KMS-11 (cell line): ENCODE measurements around the gene GIPC3.

Source experiments
- H2AFZ ChIP-seq: fragments of 200-600 bp; sonication (generic); 2 replicates; pipeline ENCODE4 v1.6.1; 2016; ENCODE audit warnings: antibody characterized with exemption, mixed run types, low read depth
- H3K27ac ChIP-seq: fragments of 200-600 bp; sonication (generic); 2 replicates; pipeline ENCODE4 v1.6.1; 2016; ENCODE audit warnings: mild to moderate bottlenecking, mixed run types
- H3K27me3 ChIP-seq: fragments of 200-600 bp; sonication (generic); 2 replicates; pipeline ENCODE4 v1.6.1; 2017; ENCODE audit warnings: mild to moderate bottlenecking, low read depth, mixed run types, moderate library complexity; ENCODE audit not compliant: insufficient read depth
- H3K36me3 ChIP-seq: fragments of 200-600 bp; sonication (generic); 2 replicates; pipeline ENCODE4 v1.6.1; 2017; ENCODE audit warnings: mild to moderate bottlenecking, mixed run types; ENCODE audit not compliant: insufficient read depth
- H3K4me1 ChIP-seq: fragments of 200-600 bp; sonication (generic); 2 replicates; pipeline ENCODE4 v1.6.1; 2016; ENCODE audit warnings: mild to moderate bottlenecking, low read depth, mixed run types; ENCODE audit not compliant: poor library complexity, severe bottlenecking
- H3K4me2 ChIP-seq: fragments of 200-600 bp; sonication (generic); 2 replicates; pipeline ENCODE4 v1.7.0; 2016; ENCODE audit warnings: mild to moderate bottlenecking, mixed run types
- H3K4me3 ChIP-seq: fragments of 200-600 bp; sonication (generic); IDR thresholded peaks from 2 replicates; pipeline ENCODE4 v1.6.1; 2017; ENCODE audit warnings: low read depth, low read length, mixed read lengths; ENCODE audit not compliant: insufficient read depth
- H3K79me2 ChIP-seq: fragments of 200-600 bp; sonication (generic); 2 replicates; pipeline ENCODE4 v1.6.1; 2016; ENCODE audit warnings: low read depth, mixed run types; ENCODE audit not compliant: insufficient read depth
- H3K9ac ChIP-seq: fragments of 200-600 bp; sonication (generic); 2 replicates; pipeline ENCODE4 v1.6.1; 2016; ENCODE audit warnings: mild to moderate bottlenecking, mixed run types
- H4K20me1 ChIP-seq: fragments of 200-600 bp; sonication (generic); 2 replicates; pipeline ENCODE4 v1.6.1; 2016; ENCODE audit warnings: mild to moderate bottlenecking, mixed run types; ENCODE audit not compliant: insufficient read depth
- CTCF ChIP-seq: fragments of 200-600 bp; sonication (generic); conservative IDR thresholded peaks from 2 replicates; pipeline ENCODE4 v1.6.1; 2017; ENCODE audit warnings: low read depth, mild to moderate bottlenecking, antibody characterized with exemption, low read length, moderate library complexity, mixed read lengths

Gene GIPC3

GRCh38 chr19:3617463-3617862 is 32.2 kb downstream of the GIPC3 start:
- no peaks in the 10 kb centered on the region for H3K36me3 ChIP-seq
- peaks cover 23% of the 10 kb centered on the region for H3K4me1 ChIP-seq
- no peak for TF ChIP-seq CTCF
- no peaks in the 10 kb centered on the region for H3K27me3 ChIP-seq
- H3K4me2 ChIP-seq, result peak overlapping the region; percentile 100
- no peak overlapping the region for H3K4me3 ChIP-seq
- H4K20me1 ChIP-seq, result no peaks in the 10 kb centered on the region
- H2AFZ ChIP-seq, result peak overlapping the region; percentile 33
- no peaks in the 10 kb centered on the region for H3K79me2 ChIP-seq
- H3K9ac ChIP-seq, result peak overlapping the region; percentile 85
- peak overlapping the region; percentile 96 for H3K27ac ChIP-seq

GRCh38 chr19:3618144-3618810 is 33.0 kb downstream of the GIPC3 start:
- Histone ChIP-seq H4K20me1 (no peaks in the 10 kb centered on the region), H3K9ac (peak overlapping the region; percentile 85), H3K36me3 (no peaks in the 10 kb centered on the region), H3K79me2 (no peaks in the 10 kb centered on the region), H3K4me2 (peak overlapping the region; percentile 100), H3K4me3 (no peak overlapping the region), H3K4me1 (peaks cover 23% of the 10 kb centered on the region), H2AFZ (peak overlapping the region; percentile 33; the same call in 1 of the 2 replicates), H3K27me3 (no peaks in the 10 kb centered on the region), H3K27ac (peak overlapping the region; percentile 96)
- TF ChIP-seq CTCF, result peak; percentile 95

- Histone ChIP-seq H4K20me1 (no peaks in the 10 kb centered on the region), H3K9ac (no peak overlapping the region), H3K4me3 (no peak overlapping the region), H2AFZ (no peak overlapping the region), H3K79me2 (peaks cover 2% of the 10 kb centered on the region; the same call in 1 of the 2 replicates), H3K27ac (peak overlapping the region; percentile 96; the same call in 1 of the 2 replicates), H3K27me3 (no peaks in the 10 kb centered on the region), H3K36me3 (no peaks in the 10 kb centered on the region), H3K4me2 (peak overlapping the region; percentile 100; the same call in 1 of the 2 replicates), H3K4me1 (peaks cover 23% of the 10 kb centered on the region)
- peak; percentile 50 for TF ChIP-seq CTCF
Measured at GRCh38 chr19:3618811-3619630, 33.7 kb downstream of the GIPC3 start.

GRCh38 chr19:3619631-3620012 is 34.3 kb downstream of the GIPC3 start:
- H3K36me3 ChIP-seq, result no peaks in the 10 kb centered on the region
- H3K9ac ChIP-seq, result no peak overlapping the region
- no peaks in the 10 kb centered on the region for H3K27me3 ChIP-seq
- peaks cover 8% of the 10 kb centered on the region; the same call in 1 of the 2 replicates for H3K79me2 ChIP-seq
- H3K4me2 ChIP-seq, result no peak overlapping the region
- no peak for TF ChIP-seq CTCF
- H4K20me1 ChIP-seq, result no peaks in the 10 kb centered on the region
- H2AFZ ChIP-seq, result no peak overlapping the region
- peaks cover 25% of the 10 kb centered on the region for H3K4me1 ChIP-seq
- no peak overlapping the region for H3K27ac ChIP-seq
- no peak overlapping the region for H3K4me3 ChIP-seq
